Heart right ventricle (tissue), 16 donors: ENCODE results near the gene ROR2. TPM values are rescaled to one million over a fixed set of nuclear protein-coding genes. Genes with fewer than 3 reads are reported as not detected.
A peak's percentile ranks its signal among the peaks of the same experiment; 100 is the strongest.

ENCODE experiments used
- ATAC-seq, 8 donors: fragments of 200-7000 bp; cut with Tn5 transposase; one replicate each; pipeline ENCODE4 v1.9.1; 2020; ENCODE audit warnings: mild to moderate bottlenecking in 8 of 8, moderate library complexity in 8 of 8, moderate number of reproducible peaks in 1 of 8
- DNase-seq, 2 donors: peaks; one replicate each; pipeline ENCODE4 v3.0.0-alpha.2; 2020
- H3K27ac ChIP-seq, 10 donors: fragments of 200-600 bp; sonication (generic) in 2 of 10; one replicate each; pipeline versions ENCODE4 v1.5.0 to v1.8.0; 2020 to 2022; ENCODE audit warnings: mild to moderate bottlenecking in 3 of 10
- H3K27me3 ChIP-seq, 7 donors: fragments of 200-600 bp; one replicate each; pipeline ENCODE4 v1.8.0; 2021 to 2022; ENCODE audit warnings: mild to moderate bottlenecking in 2 of 7
- H3K36me3 ChIP-seq, 9 donors: fragments of 200-600 bp; sonication (generic) in 1 of 9; one replicate each; pipeline versions ENCODE4 v1.5.0 to v1.8.0; 2020 to 2022; ENCODE audit warnings: mild to moderate bottlenecking in 2 of 9
- H3K4me1 ChIP-seq, 9 donors: fragments of 200-600 bp; sonication (generic) in 1 of 9; one replicate each; pipeline versions ENCODE4 v1.5.0 to v1.8.0; 2020 to 2022; ENCODE audit warnings: mild to moderate bottlenecking in 4 of 9
- H3K4me3 ChIP-seq, 10 donors: fragments of 200-600 bp; sonication (generic) in 2 of 10; one replicate each; pipeline versions ENCODE4 v1.5.0 to v1.8.0; 2020 to 2022; ENCODE audit warnings: mild to moderate bottlenecking in 7 of 10, moderate library complexity in 2 of 10
- H3K9me3 ChIP-seq, 11 donors: fragments of 200-600 bp in 10 of 11; sonication (generic) in 2 of 11; one replicate each; pipeline versions ENCODE4 v1.5.0 to v1.8.0; 2013 to 2022; ENCODE audit warnings: mild to moderate bottlenecking in 2 of 11, control low read depth in 1 of 11, moderate library complexity in 1 of 11
- WGBS, 2 donors: extraction: QIAGEN DNeasy Blood & Tissue Kit; methylation state at CpG; one replicate each; pipeline ENCODE4 v1.1.7; 2013; ENCODE audit warnings: inconsistent platforms in 1 of 2; 5-methylcytosine and 5-hydroxymethylcytosine counted together
- intact Hi-C, 10 donors: fragments of 100-400 bp; cut with DNase I; formaldehyde crosslinking; loops; one replicate each; pipeline versions ENCODE4 v1.11.1 to v1.14.2; 2022
- polyA plus RNA-seq, 2 donors: library from polyadenylated mRNA; stranded (reverse); fragments of 200-250 nt; gene quantifications; one replicate each; pipeline ENCODE4 v1.2.3, GENCODE V29; 2013
- total RNA-seq, 10 donors: library from RNA; stranded (reverse); fragmentation: NEBNext Ultra II Directional in 3 of 10; extraction: Animal tissue kit (Norgen Biotek cat#: 25700) in 3 of 10; gene quantifications; one replicate each; pipeline versions ENCODE4 v1.2.1 to v1.2.4, GENCODE V29; 2021 to 2023
- TF ChIP-seq, protein P1 (sequence below), 9 donors: fragments of 200-600 bp; sonication (generic) in 2 of 9; IDR thresholded peaks; one replicate each; pipeline versions ENCODE4 v1.5.0 to v1.8.0; 2021 to 2022; ENCODE audit warnings: antibody characterized with exemption in 9 of 9, mild to moderate bottlenecking in 5 of 9, moderate library complexity in 1 of 9
- donor health status: Arrhythmogenic right ventricular cardiomyopathy.
- donor health status: ischemic (EF 13 %, LVEDD 7.1; RV severe dilation, severe dysfunction).
- donor health status: healthy with polysubstance abuse.
- donor health status: DM: no; HTN: yes; CAD: no.
- donor health status: DM: no; HTN: no; CAD: no.
- donor health status: ischemic (EF 25% LVEDD 6.9; RV normal size, moderate dysfunction).
- donor health status: ischemic (EF 25% LVEDD 5.7; RV mildly dilated, moderate dysfunction).
- donor health status: healthy.
- donor health status: DM: yes; HTN: yes; CAD: no.
- donor health status: Ischemic cardiomyopathy.
- donor health status: ischemic (EF 35%, LVEDD 5.7; RV mildly dilated, moderate dysfunction).
- donor health status: nonischemic (EF 11% LVEDD 7.7; RV severe dilation, severe dysfunction).
- donor health status: DM: yes; HTN: yes; CAD: no.
- donor health status: PGD.
- donor health status: ischemic (EF 29% LVEDD 5.4; RV normal size, mild dysfunction).
- donor health status: nonischemic (EF 23%, LVEDD 6.1; RV moderate dilation, normal function).

The ROR2 gene
- total and polyA plus RNA-seq, 12 donors, result 0.11 to 1.4 (median 0.47) TPM

DNA sequence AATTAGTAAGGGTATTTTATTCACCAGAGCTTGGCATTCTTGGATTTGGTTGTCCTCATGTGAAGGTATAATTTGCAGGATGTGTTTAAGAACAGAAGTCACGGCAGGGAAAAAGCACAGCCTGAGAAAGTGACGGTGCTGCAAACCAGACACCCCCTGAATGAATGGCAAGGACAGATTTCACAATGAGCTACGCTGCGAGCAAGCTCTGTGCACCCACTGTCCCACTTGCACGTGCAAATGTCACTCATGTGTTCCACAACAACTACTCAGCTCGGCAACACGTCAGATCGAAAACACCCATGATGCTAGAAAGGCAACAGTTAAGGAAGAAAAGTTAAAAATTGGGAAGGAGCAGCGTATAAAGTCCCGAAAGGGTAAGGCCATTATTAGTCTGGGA, 168.9 kb downstream of the ROR2 start:
- intact Hi-C loops, result no loop called here
- H3K27me3 ChIP-seq, result peaks cover 0 to 18% (median 7%) of the 10 kb centered on the region in 7 donors
- ATAC-seq (no peak), DNase-seq (no peak)
- H3K27ac ChIP-seq, result no peak overlapping the region
- peaks cover 0 to 7% (median 0%) of the 10 kb centered on the region in 11 donors for H3K9me3 ChIP-seq
- no peaks in the 10 kb centered on the region for H3K36me3 ChIP-seq
- TF ChIP-seq, protein P1, sequence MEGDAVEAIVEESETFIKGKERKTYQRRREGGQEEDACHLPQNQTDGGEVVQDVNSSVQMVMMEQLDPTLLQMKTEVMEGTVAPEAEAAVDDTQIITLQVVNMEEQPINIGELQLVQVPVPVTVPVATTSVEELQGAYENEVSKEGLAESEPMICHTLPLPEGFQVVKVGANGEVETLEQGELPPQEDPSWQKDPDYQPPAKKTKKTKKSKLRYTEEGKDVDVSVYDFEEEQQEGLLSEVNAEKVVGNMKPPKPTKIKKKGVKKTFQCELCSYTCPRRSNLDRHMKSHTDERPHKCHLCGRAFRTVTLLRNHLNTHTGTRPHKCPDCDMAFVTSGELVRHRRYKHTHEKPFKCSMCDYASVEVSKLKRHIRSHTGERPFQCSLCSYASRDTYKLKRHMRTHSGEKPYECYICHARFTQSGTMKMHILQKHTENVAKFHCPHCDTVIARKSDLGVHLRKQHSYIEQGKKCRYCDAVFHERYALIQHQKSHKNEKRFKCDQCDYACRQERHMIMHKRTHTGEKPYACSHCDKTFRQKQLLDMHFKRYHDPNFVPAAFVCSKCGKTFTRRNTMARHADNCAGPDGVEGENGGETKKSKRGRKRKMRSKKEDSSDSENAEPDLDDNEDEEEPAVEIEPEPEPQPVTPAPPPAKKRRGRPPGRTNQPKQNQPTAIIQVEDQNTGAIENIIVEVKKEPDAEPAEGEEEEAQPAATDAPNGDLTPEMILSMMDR (IDR thresholded peaks at IDR 0.05), result no peak
- H3K4me1 ChIP-seq, result peaks cover 0 to 14% (median 0%) of the 10 kb centered on the region in 9 donors
- no peak overlapping the region for H3K4me3 ChIP-seq
- WGBS, 2 donors, result 82 to 86% methylated on average over 10 of the region's 10 CpGs

DNA sequence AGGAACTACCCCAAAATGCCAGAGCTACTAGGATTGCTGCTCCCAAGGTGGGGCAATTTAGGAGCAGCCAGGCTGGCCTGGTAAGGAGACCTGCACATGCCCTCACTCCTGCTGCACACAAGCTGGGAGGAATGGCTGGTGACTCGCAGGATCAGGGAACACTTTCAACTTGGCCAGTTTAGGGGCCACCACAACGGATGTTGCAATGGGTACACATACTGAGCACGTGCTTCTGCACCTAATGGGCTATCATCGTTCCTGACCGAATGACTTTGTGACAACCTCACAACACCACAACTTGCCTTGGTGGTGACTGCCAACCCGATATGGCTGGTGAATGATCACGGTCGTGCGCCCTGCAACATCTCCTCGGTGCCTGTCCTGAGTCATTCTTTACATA, 172.0 kb downstream of the ROR2 start:
- TF ChIP-seq, protein P1 (IDR thresholded peaks at IDR 0.05), result no peak
- no peak for ATAC-seq
- Histone ChIP-seq H3K4me1 (peaks cover 0 to 18% (median 0%) of the 10 kb centered on the region in 9 donors), H3K9me3 (peaks cover 0 to 6% (median 0%) of the 10 kb centered on the region in 11 donors), H3K27ac (no peak overlapping the region), H3K4me3 (no peak overlapping the region), H3K36me3 (no peaks in the 10 kb centered on the region), H3K27me3 (peaks cover 0 to 38% (median 10%) of the 10 kb centered on the region in 7 donors)
- DNase-seq, result no peak
- intact Hi-C loops, result loop anchor here in 7 of 10 donors (5.0 to 10.0 kb wide), 3 partner anchors 174 to 199 kb away; partner anchors contain the start of gene ROR2 (in 7 of the 7)
- WGBS, 2 donors, result 92 to 94% methylated on average over 10 of the region's 10 CpGs

DNA sequence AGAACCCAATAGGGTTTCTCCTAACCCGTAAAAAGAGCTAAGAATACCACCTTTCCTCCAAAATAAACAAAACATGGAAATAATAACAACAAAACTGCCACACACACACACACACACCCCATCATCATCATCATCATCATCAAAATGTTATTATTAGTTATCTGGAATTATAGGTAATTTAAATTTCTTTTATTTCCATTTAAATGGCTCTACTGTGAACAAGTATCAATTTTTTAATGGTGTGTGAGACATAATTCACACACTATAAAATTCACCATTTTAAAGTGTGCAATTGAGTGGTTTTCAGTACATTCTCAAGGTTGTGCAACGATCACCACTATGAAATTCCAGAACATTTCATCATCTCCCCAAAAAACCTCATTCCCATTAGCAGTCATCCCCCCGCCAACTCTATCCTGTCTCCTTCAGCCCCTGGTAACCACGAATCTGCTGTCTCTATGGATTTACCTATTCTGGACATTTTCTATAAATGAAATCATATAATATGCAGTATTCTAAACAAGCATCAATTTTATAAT, 172.7 kb downstream of the ROR2 start:
- Histone ChIP-seq H3K4me3 (no peak overlapping the region), H3K9me3 (no peaks in the 10 kb centered on the region), H3K27me3 (peaks cover 0 to 41% (median 10%) of the 10 kb centered on the region in 7 donors), H3K27ac (peak overlapping the region in 1 of 10 donors; percentile 20), H3K36me3 (no peaks in the 10 kb centered on the region), H3K4me1 (peaks cover 0 to 18% (median 0%) of the 10 kb centered on the region in 9 donors)
- 55 to 83% methylated on average over 4 of the region's 4 CpGs for WGBS, 2 donors
- ATAC-seq, result no peak
- intact Hi-C loops, result loop anchor here in 7 of 10 donors (5.0 to 10.0 kb wide), 3 partner anchors 175 to 200 kb away; partner anchors contain the start of gene ROR2 (in 7 of the 7)
- no peak for DNase-seq
- TF ChIP-seq, protein P1 (IDR thresholded peaks at IDR 0.05), result no peak

DNA sequence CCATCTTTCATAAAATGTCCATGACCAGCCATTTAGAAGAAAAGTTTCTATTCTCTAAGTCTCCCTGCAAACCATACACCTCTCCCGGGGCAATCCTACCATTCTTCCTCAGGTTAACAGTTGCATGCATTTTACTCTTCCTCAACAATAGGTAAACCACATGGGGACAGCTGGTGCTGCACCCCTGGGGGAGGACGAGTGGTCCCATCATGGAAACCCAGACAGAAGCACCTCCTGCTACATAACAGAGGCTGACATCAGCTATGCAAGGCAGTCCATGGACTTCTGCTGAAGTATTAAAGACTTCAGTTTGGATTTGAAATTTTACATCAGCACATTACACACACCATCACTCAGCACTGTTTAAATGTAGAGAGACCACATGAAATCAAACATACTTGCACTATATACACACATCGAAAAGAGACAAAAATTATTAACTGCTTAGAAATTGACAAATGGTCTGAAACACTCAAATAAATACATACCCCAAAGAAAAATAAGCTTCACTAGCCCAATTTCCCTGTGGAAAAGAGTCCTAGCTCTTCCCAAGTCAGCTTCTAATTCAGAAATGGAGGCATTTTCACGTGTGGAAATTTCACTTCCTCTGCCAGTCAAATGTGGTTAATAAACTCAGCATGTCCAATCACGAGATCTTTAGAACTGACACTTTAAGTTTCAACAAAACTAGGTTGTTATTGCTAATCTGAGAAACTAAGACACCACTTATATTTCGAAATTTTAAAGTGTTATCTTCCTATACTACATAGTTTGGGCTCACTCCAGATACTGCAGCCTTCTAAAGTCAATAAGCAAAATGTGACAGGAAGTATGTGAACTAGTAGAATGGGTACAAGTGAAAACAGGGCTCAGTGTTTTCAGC, 173.4 kb downstream of the ROR2 start:
- ATAC-seq, result no peak

More for the DNA sequence above, 173.4 kb downstream of the ROR2 start:
- no peak for DNase-seq
- TF ChIP-seq, protein P1 (IDR thresholded peaks at IDR 0.05), result no peak
- 59 to 66% methylated on average over 6 of the region's 6 CpGs for WGBS, 2 donors
- Histone ChIP-seq H3K36me3 (no peaks in the 10 kb centered on the region), H3K27ac (peak overlapping the region in 1 of 10 donors; percentile 20), H3K27me3 (peaks cover 0 to 41% (median 10%) of the 10 kb centered on the region in 7 donors), H3K4me1 (peaks cover 0 to 18% (median 0%) of the 10 kb centered on the region in 9 donors), H3K9me3 (no peaks in the 10 kb centered on the region), H3K4me3 (no peak overlapping the region)
- intact Hi-C loops, result loop anchor here in 7 of 10 donors (5.0 to 10.0 kb wide), 3 partner anchors 176 to 201 kb away; partner anchors contain the start of gene ROR2 (in 7 of the 7)
